RKO (cell line): ENCODE measurements around the gene TRAIP.

Source experiments
- DNase-seq: peaks from one replicate; pipeline ENCODE4 v3.0.0-alpha.2; 2016; ENCODE audit warnings: low spot score

Gene TRAIP

DNA sequence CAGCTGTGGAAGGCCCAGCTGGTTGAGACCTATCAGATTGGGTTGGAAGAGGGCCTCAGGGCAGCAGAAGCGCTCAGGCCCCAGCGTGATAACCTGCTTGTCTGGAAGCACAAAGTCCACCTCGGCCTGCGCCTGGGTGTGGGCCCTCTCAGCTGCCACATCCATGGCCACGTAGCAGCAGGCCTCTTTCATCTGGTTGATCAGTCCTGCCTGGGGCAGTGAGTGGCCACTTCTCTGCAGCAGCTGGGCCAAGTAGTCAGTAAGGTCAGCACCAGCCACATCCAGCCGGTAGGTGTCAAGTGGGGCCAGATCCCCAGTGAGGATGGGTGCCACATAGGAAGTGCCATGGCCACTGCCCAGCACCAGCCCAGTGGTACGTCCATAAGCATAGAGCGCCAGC is 17.3 kb upstream of the TRAIP start:
- DNase-seq, result no peak

DNA sequence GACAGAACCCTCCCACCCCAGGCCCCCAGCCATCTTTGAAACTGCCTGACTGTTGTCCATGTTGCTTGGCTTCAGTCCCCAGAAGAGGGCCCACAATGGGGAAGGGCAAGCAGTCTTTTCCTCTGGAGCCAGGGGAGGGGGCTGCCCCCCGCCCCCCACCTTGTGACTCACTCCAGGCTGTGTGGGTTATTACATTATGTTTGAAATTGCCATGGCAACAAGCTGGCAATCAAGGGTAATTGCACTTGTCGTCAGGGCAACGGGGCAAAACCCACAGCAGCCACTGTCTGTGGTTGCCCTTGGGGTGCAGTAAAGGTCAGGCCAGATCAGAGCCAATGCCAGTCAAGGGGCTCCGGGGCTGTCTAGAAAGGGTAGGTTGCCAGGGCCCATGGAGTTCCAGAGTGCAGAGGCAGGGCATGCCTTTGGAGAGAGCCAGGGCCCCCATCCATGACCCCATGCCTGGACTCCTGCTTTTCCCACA is 16.5 kb upstream of the TRAIP start:
- no peak for DNase-seq

DNA sequence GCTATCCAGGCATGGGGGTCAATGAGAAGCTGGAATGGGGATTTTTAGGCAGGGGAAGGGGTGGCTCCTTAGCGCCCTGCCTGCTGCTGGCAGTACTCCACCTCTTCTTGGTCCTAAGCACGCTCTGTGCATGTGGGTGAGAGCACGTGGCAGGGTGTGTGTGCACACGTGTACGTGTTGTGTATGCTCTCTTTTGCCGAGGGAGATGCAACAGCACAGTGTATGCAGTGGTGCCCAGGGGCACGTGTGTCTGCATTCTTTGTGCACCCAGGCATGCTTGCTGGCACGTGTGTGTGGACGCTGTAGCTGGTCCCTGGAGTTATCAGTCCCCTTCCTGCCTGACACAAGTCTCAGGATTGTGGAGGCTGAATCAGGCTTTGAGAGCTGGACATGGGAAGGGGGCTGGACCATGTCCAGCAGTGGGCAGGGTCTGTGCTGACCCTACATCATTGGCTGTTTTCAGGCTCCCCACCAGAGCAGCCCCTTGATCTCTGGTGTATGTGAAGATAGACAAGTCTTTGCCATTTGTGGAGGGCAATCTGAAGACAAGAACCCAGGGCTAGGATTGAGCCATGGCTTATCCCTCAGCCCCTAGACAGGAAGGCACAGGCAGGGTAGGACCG is 15.3 kb upstream of the TRAIP start:
- DNase-seq, result no peak

DNA sequence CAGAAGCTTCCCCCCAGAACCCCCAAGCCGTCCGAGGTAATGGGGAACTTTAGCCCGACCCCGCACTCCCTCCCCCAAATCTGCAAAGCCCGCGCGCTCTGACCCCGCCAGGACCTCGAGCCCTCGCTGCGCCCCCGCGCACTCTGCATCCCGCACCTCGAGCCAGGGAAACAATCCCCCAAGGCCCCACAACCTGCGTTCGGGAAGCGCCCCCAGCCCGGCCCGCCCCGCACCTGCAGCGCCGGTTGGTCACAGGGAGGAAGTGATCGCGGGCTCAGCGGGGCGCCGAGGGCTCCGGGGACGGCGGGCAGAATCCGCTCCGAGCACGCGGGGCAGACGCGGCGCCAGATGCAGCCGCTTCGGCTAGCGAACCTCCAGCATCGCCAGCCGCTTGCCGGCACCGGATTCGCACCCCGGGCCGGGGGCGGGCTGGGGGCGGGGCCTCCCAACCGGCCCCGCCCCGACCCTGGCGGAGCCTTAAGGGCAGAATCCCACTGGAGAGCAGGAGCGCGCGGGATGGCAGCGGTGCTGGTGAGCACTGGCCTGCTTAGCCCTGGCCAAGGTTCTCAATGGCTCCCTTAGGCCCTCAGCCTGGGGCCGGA is 13.3 kb upstream of the TRAIP start, which contains the start of gene CAMKV:
Gene CAMKV, minus strand, starts transcription at position 382 of the 602 bp plus-strand sequence. CDS start 7,518 bp downstream, outside the sequence.
- DNase-seq, result no peak

DNA sequence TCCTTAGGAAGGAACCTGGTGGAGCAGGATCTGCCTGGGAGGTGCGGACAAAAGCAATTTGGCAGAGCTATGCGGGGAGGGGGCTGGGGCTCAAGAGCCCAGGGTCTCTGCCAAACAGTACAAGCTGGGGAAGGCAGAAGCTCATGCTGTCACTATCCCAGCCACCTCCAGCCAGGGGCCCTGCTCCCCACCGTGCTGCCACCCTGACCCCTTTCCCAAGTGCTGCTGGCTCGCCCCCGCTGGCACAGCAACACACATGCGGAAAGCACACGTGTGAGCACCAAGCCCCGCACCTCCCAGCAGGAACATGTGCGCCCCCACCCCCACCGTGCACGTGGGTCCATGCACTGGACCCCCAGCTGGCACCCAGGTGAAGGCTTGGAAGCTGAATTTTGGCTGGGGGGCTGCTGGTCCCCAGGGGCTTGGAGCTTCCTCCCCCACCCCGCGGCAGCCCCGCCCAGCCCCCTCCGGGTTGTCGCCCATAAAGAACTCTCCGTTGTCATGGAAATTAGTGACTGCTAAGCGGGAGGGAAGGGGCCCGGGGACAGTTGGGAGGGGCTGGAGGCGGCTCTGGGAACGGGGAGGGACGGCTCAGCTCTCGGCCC is 12.6 kb upstream of the TRAIP start:
- no peak for DNase-seq

DNA sequence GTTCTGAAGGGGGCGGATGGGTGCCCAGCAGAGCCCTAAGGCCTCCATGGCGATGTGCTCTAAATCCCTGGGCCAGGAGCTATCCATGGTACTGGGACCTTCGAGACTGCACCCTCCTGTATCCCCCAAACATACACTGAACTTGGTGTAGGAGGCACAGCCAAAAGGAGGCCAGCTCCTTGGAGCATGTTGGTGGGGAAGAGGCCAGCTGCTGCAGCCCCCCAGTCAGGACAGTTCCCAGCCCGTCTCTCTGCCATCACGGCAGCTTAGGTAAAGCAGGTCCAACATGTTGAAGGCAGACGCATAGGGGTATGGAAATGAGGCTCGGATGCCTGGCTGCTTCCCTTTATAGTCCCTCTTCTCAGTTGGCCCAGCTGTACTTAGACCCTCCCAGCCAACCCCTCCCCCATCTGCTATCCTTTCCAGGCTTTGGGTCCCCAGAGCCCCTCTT is 11.5 kb upstream of the TRAIP start:
- peak; percentile 44 for DNase-seq

DNA sequence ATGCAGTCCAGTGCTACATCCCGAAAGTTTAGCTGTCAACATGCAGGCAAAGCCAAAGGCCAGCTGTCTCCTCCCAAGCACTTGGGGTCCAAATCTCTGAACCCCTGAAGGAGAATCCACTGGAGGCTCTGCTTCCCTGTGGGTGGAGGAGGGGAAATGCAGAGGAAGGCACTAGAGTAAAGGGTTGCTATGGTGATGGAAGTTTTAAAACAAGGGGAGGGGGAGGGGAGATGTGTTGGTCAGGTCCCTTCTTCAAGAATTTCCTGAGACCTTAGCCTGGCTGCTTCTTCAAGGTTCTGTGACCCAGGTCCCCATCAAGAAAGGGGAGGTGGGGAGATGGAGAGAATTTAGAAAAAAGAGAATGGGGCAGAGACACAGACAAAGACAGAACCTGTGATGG is 11.0 kb upstream of the TRAIP start:
- DNase-seq, result no peak

DNA sequence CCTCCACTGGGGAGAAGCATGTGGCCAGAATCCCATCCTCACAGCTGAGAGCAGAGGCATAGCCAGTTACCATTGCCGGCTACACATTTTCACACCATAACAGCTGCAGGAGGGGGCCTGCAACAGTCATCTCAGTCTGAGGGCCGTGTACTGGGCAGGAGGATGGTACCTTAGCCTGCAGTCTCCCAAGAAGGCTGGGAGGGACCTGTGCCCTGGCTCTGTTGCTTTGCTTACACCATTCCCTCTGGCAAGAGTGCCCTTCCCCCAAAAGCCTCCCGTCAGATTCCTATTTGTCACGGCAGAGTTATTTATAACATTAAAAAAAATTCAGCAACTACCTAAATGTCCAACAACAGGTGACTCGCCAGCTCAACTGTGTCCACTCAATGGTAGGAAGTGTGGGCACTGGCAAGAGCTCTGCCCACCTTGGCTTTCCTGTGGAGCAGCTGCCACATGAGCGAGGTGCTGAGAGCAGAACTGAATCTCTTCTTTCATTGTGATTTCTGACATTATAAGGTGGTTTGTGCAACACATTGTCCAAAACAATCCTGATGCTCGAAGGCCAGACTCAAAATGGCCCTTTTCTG is 8.9 kb upstream of the TRAIP start:
- no peak for DNase-seq

DNA sequence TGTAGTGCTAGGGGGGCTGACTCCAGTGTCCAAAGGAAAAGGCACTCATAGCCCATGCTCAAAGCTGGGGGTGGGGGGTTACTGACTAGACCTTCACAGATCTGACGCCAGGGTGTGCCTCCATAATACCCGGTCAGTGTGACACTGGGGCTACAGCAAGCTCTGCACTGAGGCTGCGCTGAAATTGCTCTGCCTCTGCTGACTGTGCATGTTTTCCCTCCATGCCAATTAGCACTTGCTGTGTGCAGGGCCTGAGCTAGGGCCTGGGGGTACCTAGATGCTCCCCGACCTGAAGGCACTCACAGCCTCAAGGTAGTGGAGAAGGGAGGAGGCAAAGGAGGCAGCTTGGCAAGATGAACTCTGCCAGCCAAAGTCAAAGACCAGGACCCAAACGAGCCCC is 8.1 kb upstream of the TRAIP start:
- DNase-seq, result no peak

DNA sequence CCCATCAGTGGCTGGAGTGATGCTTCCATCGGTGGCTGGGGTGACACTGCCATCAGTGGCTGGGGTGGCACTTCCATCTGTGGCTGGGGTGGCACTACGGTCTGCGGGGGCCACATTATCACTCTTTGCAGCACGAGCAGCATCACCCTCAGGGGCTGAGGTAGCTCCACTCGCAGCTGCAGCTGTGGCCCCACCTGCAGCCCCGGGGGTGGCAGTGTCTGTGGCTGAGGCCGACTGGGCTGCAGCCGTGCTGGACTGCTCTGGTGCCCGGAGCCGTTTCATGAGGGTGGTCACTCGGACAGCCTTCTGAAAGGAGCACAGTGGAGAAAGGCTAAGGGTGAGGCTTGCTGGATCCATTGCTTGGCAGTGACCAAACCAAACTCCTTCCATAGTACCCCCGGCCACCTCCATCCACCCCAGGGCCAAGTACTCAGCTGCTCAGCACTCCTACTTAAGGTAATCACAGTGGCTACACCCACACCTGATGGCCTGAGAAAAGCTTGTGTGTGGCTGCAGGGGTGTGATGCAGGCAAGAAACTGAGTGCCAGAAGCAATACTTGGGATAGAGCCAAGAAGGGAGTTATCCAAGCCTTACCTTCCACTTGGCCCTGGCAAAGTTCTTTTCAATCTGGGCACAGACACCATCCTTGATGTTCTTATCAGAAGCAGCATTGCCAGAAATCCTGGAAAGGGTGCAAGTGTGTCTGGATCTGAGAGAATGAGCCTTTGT is 3.4 kb upstream of the TRAIP start:
- DNase-seq, result no peak

DNA sequence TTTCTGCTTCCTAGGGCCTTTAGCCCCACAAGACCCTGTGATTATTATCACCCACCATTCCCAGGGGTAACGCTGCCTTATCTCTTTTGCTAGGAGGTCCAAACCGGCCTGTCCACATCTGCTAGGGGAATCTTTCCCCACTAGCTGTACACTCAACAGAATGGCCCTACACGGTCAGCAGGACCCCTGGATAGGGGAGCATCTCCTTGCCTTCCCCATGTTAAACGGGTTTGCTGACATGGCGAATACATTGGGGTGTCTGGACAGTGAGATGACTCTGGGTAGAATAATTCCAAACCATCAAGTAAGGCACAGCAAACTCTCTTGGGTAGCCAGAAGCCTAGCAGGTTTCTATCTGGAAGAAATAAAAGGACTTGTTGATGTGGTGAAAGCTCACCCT is 702 bp downstream of the TRAIP start:
- no peak for DNase-seq

DNA sequence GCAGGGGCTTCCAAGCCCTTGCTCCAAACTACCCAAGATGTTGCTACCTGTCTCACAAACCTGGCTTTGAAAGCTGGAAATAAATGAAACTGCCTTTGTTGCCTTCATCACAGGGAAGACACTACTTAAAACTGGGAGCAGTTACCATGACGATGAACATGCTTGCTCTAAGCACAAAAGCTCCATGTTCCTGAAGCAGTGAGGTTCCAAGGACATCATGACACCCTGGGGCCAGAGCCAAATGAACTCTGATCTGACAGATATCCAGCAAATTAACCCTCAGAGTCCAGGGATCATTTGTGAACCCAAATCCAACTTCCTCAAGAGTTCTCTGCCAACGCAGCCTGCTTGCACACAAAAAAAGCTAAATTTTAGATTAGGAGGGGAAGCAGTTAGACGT is 10.7 kb downstream of the TRAIP start:
- DNase-seq, result no peak

DNA sequence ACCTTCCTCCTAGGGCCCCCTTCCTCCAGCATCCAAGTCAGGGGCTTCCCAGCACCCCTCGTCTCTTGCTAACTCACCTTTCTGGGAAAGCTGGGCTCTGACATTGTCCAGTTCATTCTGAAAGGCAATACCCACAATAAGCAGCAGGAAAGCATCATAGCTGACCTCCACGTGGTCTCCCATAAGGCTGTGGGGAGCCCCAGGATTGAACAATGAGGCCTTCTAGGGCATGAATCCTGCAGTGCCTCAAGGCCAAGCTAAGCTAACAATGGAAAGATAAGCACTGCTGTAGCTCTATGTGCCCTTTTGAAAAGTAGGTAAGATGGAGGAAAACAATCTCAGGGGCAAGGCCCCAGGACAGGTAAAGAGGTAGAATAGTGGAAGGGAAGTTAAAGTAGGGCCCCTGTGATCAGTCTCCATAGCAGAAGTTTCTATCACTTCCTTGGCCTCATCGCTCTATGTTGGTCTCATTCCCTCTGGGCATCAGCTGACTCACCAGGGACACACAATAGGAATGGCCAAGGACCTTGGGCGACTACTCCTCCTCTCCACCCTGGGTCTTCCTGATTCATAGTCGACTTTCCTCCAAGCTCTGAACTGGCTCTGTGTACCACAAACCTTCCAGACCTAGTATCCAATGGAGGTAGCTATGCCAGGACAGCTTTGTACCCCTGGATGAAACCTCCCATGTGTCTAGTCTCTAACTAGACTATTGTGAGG is 11.7 kb downstream of the TRAIP start:
- DNase-seq, result no peak

DNA sequence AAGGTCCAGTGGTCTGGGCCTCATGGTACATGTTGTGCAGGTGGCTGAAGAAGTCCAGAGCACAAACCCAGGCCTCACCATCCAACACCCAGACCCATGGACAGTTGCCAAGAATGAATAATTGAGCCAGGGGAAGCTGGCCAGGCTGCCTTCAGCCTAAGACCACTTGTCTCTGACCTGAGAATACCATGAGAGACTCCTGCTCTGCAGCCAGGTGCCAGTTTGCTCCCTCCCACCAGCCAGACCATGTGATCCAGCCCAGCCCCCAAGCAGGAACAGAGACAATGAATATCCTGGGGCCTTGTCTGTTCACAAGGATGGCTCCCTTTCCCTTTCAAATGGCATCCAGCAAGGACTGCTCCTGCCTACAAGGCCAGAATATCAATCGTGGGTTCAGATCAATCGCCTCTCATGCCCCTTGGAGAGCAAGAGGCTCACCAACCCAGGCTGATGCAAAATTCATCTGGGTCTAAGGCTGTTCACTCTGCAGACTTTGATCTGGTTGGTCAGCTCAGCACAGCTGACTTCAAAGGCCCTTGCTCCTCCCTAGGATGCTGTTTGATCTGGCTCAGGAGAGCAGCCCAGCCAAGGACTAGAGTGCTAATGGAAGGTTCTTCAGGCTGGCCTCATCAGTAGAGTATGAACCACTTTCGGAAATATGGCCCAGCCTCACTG is 13.4 kb downstream of the TRAIP start:
- DNase-seq, result no peak

DNA sequence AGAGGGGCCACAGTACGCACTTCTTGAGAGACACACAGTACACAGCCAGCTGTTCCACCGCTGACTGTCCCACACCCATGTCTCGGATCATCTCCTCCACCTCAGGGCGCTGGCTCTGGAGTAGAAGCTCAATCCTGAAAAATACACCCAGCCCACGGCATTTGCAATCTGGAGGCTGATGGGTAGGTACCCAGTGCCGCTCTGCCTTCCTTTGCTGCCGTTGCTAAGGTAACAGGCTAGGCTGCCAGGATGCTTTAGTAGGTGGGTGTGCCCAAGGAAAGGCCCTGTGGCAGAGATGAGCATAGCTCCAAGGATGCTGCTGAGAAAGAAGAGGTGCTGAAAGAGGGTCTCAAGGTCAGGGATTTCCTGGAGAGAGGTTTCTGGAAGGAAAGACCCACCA is 14.6 kb downstream of the TRAIP start:
- DNase-seq, result no peak

DNA sequence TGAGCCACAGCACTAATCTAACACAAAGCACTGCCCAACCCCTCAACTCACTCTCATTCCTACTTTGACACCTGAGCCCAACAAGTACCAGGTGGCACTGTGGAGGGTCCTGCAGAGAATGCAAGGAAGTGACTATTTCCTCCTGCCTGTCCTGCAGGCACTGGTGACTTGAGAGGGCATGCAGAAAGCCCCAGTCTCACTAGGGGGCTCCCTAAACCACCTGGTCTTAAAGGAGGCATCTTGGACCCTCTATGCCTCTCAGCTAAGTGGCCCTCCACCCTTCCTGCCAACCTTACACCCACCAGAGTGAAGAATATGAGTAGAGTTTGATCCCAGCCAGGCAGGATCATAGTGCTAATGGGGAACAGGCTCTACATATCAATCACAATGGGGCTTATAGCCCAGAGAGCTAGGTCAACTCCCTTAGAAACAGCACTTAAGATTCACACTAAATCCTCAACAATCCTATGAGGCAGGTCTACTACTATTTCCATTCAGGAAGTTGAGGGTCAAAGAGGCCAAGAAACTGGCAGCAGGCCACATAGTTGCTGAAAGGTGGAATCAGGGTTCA is 15.2 kb downstream of the TRAIP start:
- peak; percentile 16 for DNase-seq

DNA sequence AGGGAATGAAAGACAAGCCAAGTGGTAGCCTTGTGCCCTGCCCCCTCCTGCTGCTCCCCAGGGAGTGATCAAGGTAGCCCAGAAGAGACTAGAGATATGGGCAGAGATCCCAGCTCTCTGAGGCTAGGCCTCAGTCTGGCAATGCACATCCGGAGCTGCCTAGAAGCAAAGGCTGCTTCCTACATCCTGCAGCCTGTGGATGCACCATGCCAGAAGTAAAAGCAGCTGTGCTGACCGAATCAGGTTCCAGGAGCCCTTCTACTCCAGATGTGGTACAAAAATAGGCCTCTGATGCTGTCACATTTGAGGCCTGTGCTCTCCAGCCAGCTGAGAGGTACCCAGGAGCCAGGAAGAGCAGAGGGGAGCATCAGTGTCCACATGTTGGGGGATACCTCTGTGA is 16.0 kb downstream of the TRAIP start:
- DNase-seq, result no peak

DNA sequence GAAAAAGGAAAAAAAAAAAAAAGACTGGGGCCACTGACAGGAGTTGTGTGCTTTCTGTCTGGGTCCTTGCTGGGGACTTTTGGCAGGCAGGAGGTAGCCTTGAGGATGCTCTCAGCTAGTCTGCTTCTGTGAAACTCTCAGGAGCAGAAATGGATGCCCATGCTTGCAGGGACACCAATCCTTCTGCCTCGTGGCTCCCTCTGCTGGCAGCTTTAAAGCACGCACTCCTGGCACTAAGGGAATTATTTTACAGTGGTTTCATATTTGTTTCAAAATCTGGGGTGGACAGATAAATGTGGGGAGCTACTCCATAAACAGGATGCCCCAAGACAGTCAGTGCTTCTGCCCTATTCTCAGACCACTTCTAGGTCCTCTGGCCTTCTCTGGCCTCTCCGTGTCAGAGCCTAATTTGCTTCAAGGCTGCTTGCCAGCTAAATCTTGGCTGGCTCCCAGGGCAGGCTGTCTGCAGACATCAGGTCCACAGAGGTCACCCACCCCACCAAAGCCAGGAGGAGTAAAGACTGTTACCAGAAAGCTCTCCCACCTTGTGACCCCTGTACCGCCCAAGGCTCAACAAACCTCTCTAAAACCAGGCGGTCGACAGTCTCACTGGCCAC is 17.1 kb downstream of the TRAIP start:
- peak; percentile 78 for DNase-seq

DNA sequence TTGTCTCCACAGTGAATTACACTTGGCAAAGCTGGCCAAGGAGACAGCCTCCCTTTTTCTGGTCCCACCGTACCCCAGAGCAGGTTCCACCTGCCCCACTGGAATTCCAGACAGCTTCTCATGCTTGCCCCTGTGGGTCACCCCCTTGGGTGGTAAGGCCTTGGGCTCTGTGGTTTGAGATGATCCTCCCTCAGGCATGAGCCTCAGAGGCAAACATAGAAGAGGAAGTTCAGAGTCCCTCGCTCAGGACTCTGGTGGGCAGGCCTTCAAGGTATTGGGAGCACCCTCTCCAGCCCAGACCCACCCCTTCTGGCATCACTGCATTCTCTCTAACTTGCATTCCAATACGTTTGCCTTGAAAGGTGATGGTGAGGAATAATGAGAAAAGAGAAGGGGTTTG is 25.0 kb downstream of the TRAIP start:
- DNase-seq, result no peak

DNA sequence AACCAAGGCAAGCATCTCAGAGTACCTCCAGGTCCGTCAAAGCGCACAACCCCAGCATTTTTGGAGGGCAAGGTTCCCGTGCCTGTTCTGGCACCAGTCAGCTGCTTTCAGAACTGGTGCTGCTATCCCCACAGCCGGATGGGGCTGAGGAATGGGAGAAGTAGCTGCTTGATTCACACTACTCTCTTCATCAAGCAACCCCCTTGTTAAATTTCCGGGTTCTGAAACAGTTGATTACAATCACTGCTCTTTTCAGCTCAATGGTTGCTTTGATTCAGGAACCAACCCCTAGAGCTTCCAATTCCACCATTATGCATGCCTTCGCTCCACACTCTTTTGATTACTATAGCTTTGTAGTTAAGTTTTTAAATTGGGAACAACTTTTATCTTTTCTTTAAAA is 30.3 kb downstream of the TRAIP start:
- DNase-seq, result no peak
